NCI-H524 treated with DMSO at 0.1 percent for 48 hours (cell line): Measurements from ENCODE around the gene NUMBL.
"Not testable (repeated sequence)": the region's sequence is repeated elsewhere in the genome, so short reads cannot be mapped to it uniquely, and the experiment has no call there.

Experiments used
- DNase-seq: peaks from one replicate; lab custom pipeline; 2025; lab: John Stamatoyannopoulos, UW

The NUMBL gene

GRCh38 chr19:40690050-40690692, at the start of gene NUMBL:
TSS of gene NUMBL (minus strand) at chr19:40690651. CDS start at chr19:40690483, 168 bp downstream.
- no peak for DNase-seq

- DNase-seq = no peak
Observed at GRCh38 chr19:40739030-40739839, 48.8 kb upstream of the NUMBL start.

GRCh38 chr19:40737102-40737644, 46.7 kb upstream of the NUMBL start:
- no peak for DNase-seq

- DNase-seq = no peak
Observed at GRCh38 chr19:40736661-40737060, 46.2 kb upstream of the NUMBL start.

- no peak for DNase-seq
Observed at GRCh38 chr19:40735013-40735771, 44.7 kb upstream of the NUMBL start.

- no peak for DNase-seq
Observed at GRCh38 chr19:40733149-40733548, 42.7 kb upstream of the NUMBL start.

- not testable (repeated sequence) for DNase-seq
Observed at GRCh38 chr19:40732304-40732703, 41.9 kb upstream of the NUMBL start.

- DNase-seq = not testable (repeated sequence)
Observed at GRCh38 chr19:40730065-40730464, 39.6 kb upstream of the NUMBL start.

GRCh38 chr19:40726279-40726678, 35.8 kb upstream of the NUMBL start:
- DNase-seq = no peak

- no peak for DNase-seq
Observed at GRCh38 chr19:40724855-40725254, 34.4 kb upstream of the NUMBL start.

- no peak for DNase-seq
Observed at GRCh38 chr19:40724315-40724714, 33.9 kb upstream of the NUMBL start.

- no peak for DNase-seq
Observed at GRCh38 chr19:40723661-40724254, 33.3 kb upstream of the NUMBL start.

- no peak for DNase-seq
Observed at GRCh38 chr19:40721936-40722661, 31.6 kb upstream of the NUMBL start.

- no peak for DNase-seq
Observed at GRCh38 chr19:40721140-40721486, 30.7 kb upstream of the NUMBL start.

GRCh38 chr19:40719414-40719894, 29.0 kb upstream of the NUMBL start:
- DNase-seq = no peak

GRCh38 chr19:40718774-40719391, 28.4 kb upstream of the NUMBL start:
- no peak for DNase-seq

GRCh38 chr19:40717880-40718773, 27.7 kb upstream of the NUMBL start:
- DNase-seq = no peak

- no peak for DNase-seq
Observed at GRCh38 chr19:40717325-40717879, 27.0 kb upstream of the NUMBL start.
